Measurements from ENCODE around the gene COBL. TPM values are rescaled to one million over a fixed set of nuclear protein-coding genes. Genes with fewer than 3 reads are reported as not detected.
A peak's percentile ranks its signal among the peaks of the same experiment; 100 is the strongest.

Gene COBL
- total RNA-seq, 1 experiment from 2014 or later = 52.3 TPM

GRCh38 chr7:51292596-51292995 lies 24.0 kb downstream of the COBL start:
- Histone ChIP-seq H4K20me1 (ENCODE audit: control insufficient read depth, insufficient read depth, insufficient read length) (no peaks in the 10 kb centered on the region), H3T11ph (ENCODE audit: low read length) (no peak overlapping the region), H3K9me3 (ENCODE audit: control insufficient read depth, low read depth, low read length) (no peaks in the 10 kb centered on the region), H4K91ac (ENCODE audit: insufficient read length, low read depth, low read length) (no peak overlapping the region), H3K9ac (ENCODE audit: extremely low read depth, insufficient read length, low read length) (no peak overlapping the region), H4K8ac (replicated peaks; ENCODE audit: insufficient read length, low read depth, low read length) (no peak overlapping the region), H3K56ac (ENCODE audit: insufficient read length, low read depth, low read length) (no peak overlapping the region), H3K4ac (ENCODE audit: low read depth, low read length) (no peak overlapping the region), H3K27me3 (ENCODE audit: insufficient read depth, low read length) (no peaks in the 10 kb centered on the region), H3K14ac (ENCODE audit: insufficient read depth, low read length) (no peak overlapping the region), H3K79me2 (ENCODE audit: insufficient read depth, low read length) (peaks cover 4% of the 10 kb centered on the region; the same call in 1 of the 2 replicates), H2BK12ac (ENCODE audit: insufficient read length, low read depth, low read length) (no peak overlapping the region), H2BK15ac (ENCODE audit: low read depth, low read length) (no peak overlapping the region), H2AK5ac (ENCODE audit: insufficient read length, low read length) (no peak overlapping the region), H3K4me1 (ENCODE audit: insufficient read depth, low read length) (peaks cover 13% of the 10 kb centered on the region; the same call in 1 of the 2 replicates), H3K79me1 (ENCODE audit: insufficient read depth, low read depth, low read length, poor library complexity, severe bottlenecking) (peaks cover 2% of the 10 kb centered on the region), H4K5ac (ENCODE audit: insufficient read length, low read depth, low read length) (no peak overlapping the region), H3K4me2 (ENCODE audit: insufficient read depth, insufficient read length, low read length) (no peak overlapping the region), H3K23ac (ENCODE audit: insufficient read length, low read depth, low read length) (no peak overlapping the region), H2AFZ (ENCODE audit: low read length) (no peak overlapping the region), H2BK5ac (ENCODE audit: insufficient read length, low read length) (no peak overlapping the region), H2BK120ac (ENCODE audit: low read depth, low read length, poor library complexity, severe bottlenecking) (no peak overlapping the region), H3K27ac (ENCODE audit: insufficient read length, low read depth, low read length) (no peak overlapping the region), H3K18ac (ENCODE audit: insufficient read length, low read depth, low read length) (no peak overlapping the region), H3K23me2 (ENCODE audit: insufficient read length, low read depth, low read length, poor library complexity, severe bottlenecking) (no peaks in the 10 kb centered on the region), H2BK20ac (ENCODE audit: low read depth, low read length, poor library complexity, severe bottlenecking) (no peak overlapping the region)
- H3K36me3 Mint-ChIP-seq (ENCODE audit: insufficient read depth in 1 of 3, low read depth in 3 of 3) = no peaks in the 10 kb centered on the region
- no peaks in the 10 kb centered on the region for H3K9me3 Mint-ChIP-seq
- no peak for DNase-seq
- H3K27ac Mint-ChIP-seq = peak overlapping the region in 2 of 3 experiments; percentile 56 to 91; a peak in 4 of 7 replicates
- H3K27me3 Mint-ChIP-seq (ENCODE audit: low read depth) = no peaks in the 10 kb centered on the region
- H3K4me3 Mint-ChIP-seq = no peak overlapping the region
- WGBS (ENCODE audit: extremely low coverage, insufficient read length, low lambda C conversion rate) = no CpG with 5 or more reads among the region's 4 CpGs
- H3K4me1 Mint-ChIP-seq = peaks cover 58 to 71% of the 10 kb centered on the region in 2 experiments
- no peak for TF ChIP-seq CTCF (conservative IDR thresholded peaks at IDR 0.05)

Data from H9 (cell line).